Measurements from ENCODE around the gene NSUN5. TPM values are rescaled to one million over a fixed set of nuclear protein-coding genes. Genes with fewer than 3 reads are reported as not detected.

The NSUN5 gene
- total RNA-seq: 10 to 100 TPM; 54.4 to 62.5 TPM
- 10 to 100 TPM; 39.9 to 47.7 TPM for polyA plus RNA-seq

GRCh38 chr7:73308665-73309214, at the start of gene NSUN5:
Gene NSUN5 (minus strand): TSS chr7:73308826. CDS start chr7:73308790, 36 bp downstream.
- Mint-ChIP-seq H3K4me1 (peaks cover 17 to 39% (median 29%) of the 10 kb centered on the region in 4 donors), H3K9me3 (no peaks in the 10 kb centered on the region), H3K27ac (peak within 1 kb of the TSS; percentile 88 to 96 (median 93)), H3K4me3 (peak within 1 kb of the TSS; percentile 92 to 99 (median 98)), H3K27me3 (no peaks in the 10 kb centered on the region), H3K36me3 (peaks cover 26 to 38% of the 10 kb centered on the region in 2 donors)
- no peaks in the 10 kb centered on the region for H3K9me3 ChIP-seq (ENCODE audit: control insufficient read depth in 1 of 2, low read length in 2 of 2)
- peaks cover 17% of the 10 kb centered on the region for H3K4me1 ChIP-seq (ENCODE audit: insufficient read depth, low read length)
- ChIA-PET CTCF (ENCODE audit: partially characterized antibody) (interaction anchor here (2.1 kb wide), 1 partner anchor 15 kb away, joined by 7 read pairs; no protein-coding TSS in a partner anchor), POLR2A (ENCODE audit: partially characterized antibody) (interaction anchor here (0.9 to 1.0 kb wide), 2 partner anchors 479 to 481 kb away, joined by 3 to 4 read pairs; partner anchors contain the start of gene TYW1B)
- intact Hi-C loops (cut with micrococcal nuclease): no loop called here
- H3K36me3 ChIP-seq (ENCODE audit: insufficient read depth, low read length): peaks cover 25% of the 10 kb centered on the region
- H3K27ac ChIP-seq (ENCODE audit: low read depth, low read length): peak within 1 kb of the TSS; percentile 43
- peak within 1 kb of the TSS; percentile 65 to 72 for H3K4me3 ChIP-seq (ENCODE audit: low read length in 2 of 2)
- DNase-seq: peak; percentile 86 to 90 (median 90)
- no peaks in the 10 kb centered on the region for H3K27me3 ChIP-seq (ENCODE audit: insufficient read depth, low read length)

GRCh38 chr7:73356159-73356558, 47.5 kb upstream of the NSUN5 start:
- Mint-ChIP-seq H3K27ac (no peak overlapping the region), H3K4me3 (no peak overlapping the region), H3K4me1 (no peaks in the 10 kb centered on the region), H3K36me3 (no peaks in the 10 kb centered on the region), H3K9me3 (peaks cover 0 to 12% (median 0%) of the 10 kb centered on the region in 8 donors), H3K27me3 (peaks cover 7% of the 10 kb centered on the region in 2 donors)
- intact Hi-C loops (cut with micrococcal nuclease): no loop called here
- no peaks in the 10 kb centered on the region for H3K36me3 ChIP-seq (ENCODE audit: insufficient read depth, low read length)
- no peak for DNase-seq
- no peaks in the 10 kb centered on the region for H3K9me3 ChIP-seq (ENCODE audit: control insufficient read depth in 1 of 2, low read length in 2 of 2)
- no peak overlapping the region for H3K27ac ChIP-seq (ENCODE audit: low read depth, low read length)
- ChIA-PET CTCF (ENCODE audit: partially characterized antibody) (interaction anchor here (0.8 kb wide), 1 partner anchor 42 kb away, joined by 3 read pairs; no protein-coding TSS in a partner anchor), POLR2A (ENCODE audit: partially characterized antibody) (no interaction called here)
- no peaks in the 10 kb centered on the region for H3K27me3 ChIP-seq (ENCODE audit: insufficient read depth, low read length)
- no peaks in the 10 kb centered on the region for H3K4me1 ChIP-seq (ENCODE audit: insufficient read depth, low read length)
- H3K4me3 ChIP-seq (ENCODE audit: low read length in 2 of 2): no peak overlapping the region

GRCh38 chr7:73354821-73355220, 46.2 kb upstream of the NSUN5 start:
- no peaks in the 10 kb centered on the region for H3K4me1 Mint-ChIP-seq
- Histone ChIP-seq H3K4me3 (ENCODE audit: low read length in 2 of 2) (no peak overlapping the region), H3K4me1 (ENCODE audit: insufficient read depth, low read length) (no peaks in the 10 kb centered on the region), H3K36me3 (ENCODE audit: insufficient read depth, low read length) (no peaks in the 10 kb centered on the region), H3K27ac (ENCODE audit: low read depth, low read length) (no peak overlapping the region), H3K27me3 (ENCODE audit: insufficient read depth, low read length) (no peaks in the 10 kb centered on the region), H3K9me3 (ENCODE audit: control insufficient read depth in 1 of 2, low read length in 2 of 2) (no peaks in the 10 kb centered on the region)
- H3K27ac Mint-ChIP-seq: no peak overlapping the region
- H3K27me3 Mint-ChIP-seq: peaks cover 3 to 7% of the 10 kb centered on the region in 2 donors
- no peak for DNase-seq
- H3K4me3 Mint-ChIP-seq: no peak overlapping the region
- ChIA-PET CTCF (ENCODE audit: partially characterized antibody) (interaction anchor here (1.0 kb wide), 1 partner anchor 31 kb away, joined by 3 read pairs; no protein-coding TSS in a partner anchor), POLR2A (ENCODE audit: partially characterized antibody) (no interaction called here)
- H3K9me3 Mint-ChIP-seq: peaks cover 0 to 12% (median 0%) of the 10 kb centered on the region in 8 donors
- no peaks in the 10 kb centered on the region for H3K36me3 Mint-ChIP-seq
- intact Hi-C loops (cut with micrococcal nuclease): no loop called here

- Histone ChIP-seq H3K36me3 (ENCODE audit: insufficient read depth, low read length) (no peaks in the 10 kb centered on the region), H3K4me3 (ENCODE audit: low read length in 2 of 2) (no peak overlapping the region), H3K9me3 (ENCODE audit: control insufficient read depth in 1 of 2, low read length in 2 of 2) (no peaks in the 10 kb centered on the region), H3K27ac (ENCODE audit: low read depth, low read length) (no peak overlapping the region), H3K27me3 (ENCODE audit: insufficient read depth, low read length) (no peaks in the 10 kb centered on the region), H3K4me1 (ENCODE audit: insufficient read depth, low read length) (no peaks in the 10 kb centered on the region)
- ChIA-PET CTCF (ENCODE audit: partially characterized antibody) (no interaction called here), POLR2A (ENCODE audit: partially characterized antibody) (no interaction called here)
- Mint-ChIP-seq H3K27me3 (peaks cover 1 to 3% of the 10 kb centered on the region in 2 donors), H3K4me1 (no peaks in the 10 kb centered on the region), H3K4me3 (no peak overlapping the region), H3K9me3 (peaks cover 0 to 12% (median 0%) of the 10 kb centered on the region in 8 donors), H3K27ac (no peak overlapping the region), H3K36me3 (no peaks in the 10 kb centered on the region)
- intact Hi-C loops (cut with micrococcal nuclease): no loop called here
- no peak for DNase-seq
Observed at GRCh38 chr7:73354196-73354595, 45.6 kb upstream of the NSUN5 start.

GRCh38 chr7:73353243-73353642, 44.6 kb upstream of the NSUN5 start:
- Histone ChIP-seq H3K27ac (ENCODE audit: low read depth, low read length) (no peak overlapping the region), H3K27me3 (ENCODE audit: insufficient read depth, low read length) (no peaks in the 10 kb centered on the region), H3K4me3 (ENCODE audit: low read length in 2 of 2) (no peak overlapping the region), H3K9me3 (ENCODE audit: control insufficient read depth in 1 of 2, low read length in 2 of 2) (no peaks in the 10 kb centered on the region), H3K4me1 (ENCODE audit: insufficient read depth, low read length) (no peaks in the 10 kb centered on the region), H3K36me3 (ENCODE audit: insufficient read depth, low read length) (no peaks in the 10 kb centered on the region)
- Mint-ChIP-seq H3K27me3 (peaks cover 1 to 2% of the 10 kb centered on the region in 2 donors), H3K4me3 (no peak overlapping the region), H3K9me3 (peaks cover 0 to 12% (median 0%) of the 10 kb centered on the region in 8 donors), H3K27ac (no peak overlapping the region), H3K36me3 (no peaks in the 10 kb centered on the region), H3K4me1 (no peaks in the 10 kb centered on the region)
- ChIA-PET POLR2A (ENCODE audit: partially characterized antibody) (no interaction called here), CTCF (ENCODE audit: partially characterized antibody) (no interaction called here)
- DNase-seq: no peak
- intact Hi-C loops (cut with micrococcal nuclease): no loop called here

GRCh38 chr7:73352784-73353183, 44.2 kb upstream of the NSUN5 start:
- H3K4me3 ChIP-seq (ENCODE audit: low read length in 2 of 2): no peak overlapping the region
- no peak overlapping the region for H3K27ac Mint-ChIP-seq
- no peaks in the 10 kb centered on the region for H3K36me3 ChIP-seq (ENCODE audit: insufficient read depth, low read length)
- no peaks in the 10 kb centered on the region for H3K4me1 ChIP-seq (ENCODE audit: insufficient read depth, low read length)
- POLR2A ChIA-PET (ENCODE audit: partially characterized antibody): no interaction called here
- intact Hi-C loops (cut with micrococcal nuclease): no loop called here
- no peaks in the 10 kb centered on the region for H3K9me3 ChIP-seq (ENCODE audit: control insufficient read depth in 1 of 2, low read length in 2 of 2)
- no peak overlapping the region for H3K4me3 Mint-ChIP-seq
- no peak overlapping the region for H3K27ac ChIP-seq (ENCODE audit: low read depth, low read length)
- peaks cover 1 to 2% of the 10 kb centered on the region in 2 donors for H3K27me3 Mint-ChIP-seq
- H3K4me1 Mint-ChIP-seq: no peaks in the 10 kb centered on the region
- H3K27me3 ChIP-seq (ENCODE audit: insufficient read depth, low read length): no peaks in the 10 kb centered on the region
- H3K9me3 Mint-ChIP-seq: peaks cover 0 to 12% (median 0%) of the 10 kb centered on the region in 8 donors
- DNase-seq: no peak
- no peaks in the 10 kb centered on the region for H3K36me3 Mint-ChIP-seq
- CTCF ChIA-PET (ENCODE audit: partially characterized antibody): no interaction called here

GRCh38 chr7:73351447-73352167, 43.0 kb upstream of the NSUN5 start:
- Mint-ChIP-seq H3K27me3 (no peaks in the 10 kb centered on the region), H3K4me3 (no peak overlapping the region), H3K4me1 (no peaks in the 10 kb centered on the region), H3K36me3 (no peaks in the 10 kb centered on the region), H3K27ac (no peak overlapping the region), H3K9me3 (peaks cover 0 to 12% (median 0%) of the 10 kb centered on the region in 8 donors)
- no peak overlapping the region for H3K4me3 ChIP-seq (ENCODE audit: low read length in 2 of 2)
- intact Hi-C loops (cut with micrococcal nuclease): no loop called here
- H3K27ac ChIP-seq (ENCODE audit: low read depth, low read length): no peak overlapping the region
- no peak for DNase-seq
- no peaks in the 10 kb centered on the region for H3K27me3 ChIP-seq (ENCODE audit: insufficient read depth, low read length)
- POLR2A ChIA-PET (ENCODE audit: partially characterized antibody): no interaction called here
- H3K36me3 ChIP-seq (ENCODE audit: insufficient read depth, low read length): no peaks in the 10 kb centered on the region
- H3K4me1 ChIP-seq (ENCODE audit: insufficient read depth, low read length): no peaks in the 10 kb centered on the region
- H3K9me3 ChIP-seq (ENCODE audit: control insufficient read depth in 1 of 2, low read length in 2 of 2): no peaks in the 10 kb centered on the region
- CTCF ChIA-PET (ENCODE audit: partially characterized antibody): no interaction called here

Data from CD4-positive, alpha-beta memory T cell (primary cell).